SK-N-SH treated with all-trans-retinoic acid at 6 μM for 48 hours (cell line): Measurements from ENCODE around the gene GJC2.

ENCODE experiments used
- ARNTL ChIP-seq: fragments of 450-650 bp; formaldehyde crosslinking; IDR thresholded peaks from 2 replicates; pipeline ENCODE4 v1.5.0; 2020; ENCODE audit warnings: low read depth, mild to moderate bottlenecking, moderate library complexity, borderline replicate concordance
- CREB5 ChIP-seq: fragments of 250-450 bp; sonication (Bioruptor Pico); IDR thresholded peaks from 2 replicates; pipeline ENCODE4 v1.5.1; 2020; ENCODE audit warnings: low read depth, mild to moderate bottlenecking, moderate library complexity
- RARB ChIP-seq: fragments of 250-450 bp; sonication (Bioruptor Pico); IDR thresholded peaks from 2 replicates; pipeline ENCODE4 v1.8.0; 2021; ENCODE audit warnings: mild to moderate bottlenecking, moderate library complexity
- ZFP30 ChIP-seq: fragments of 450-650 bp; formaldehyde crosslinking; IDR thresholded peaks from 2 replicates; pipeline ENCODE4 v1.5.0; 2022; ENCODE audit warnings: mild to moderate bottlenecking, moderate library complexity
- ZNF565 ChIP-seq: fragments of 450-650 bp; formaldehyde crosslinking; conservative IDR thresholded peaks from 2 replicates; pipeline ENCODE4 v1.5.0; 2020; ENCODE audit warnings: low read depth, mild to moderate bottlenecking, moderate library complexity

- TF ChIP-seq ZFP30 (no peak), RARB (no peak), ARNTL (CRISPR knock-in tag) (no peak), ZNF565 (CRISPR knock-in tag) (no peak), CREB5 (no peak)
Observed at GRCh38 chr1:228108742-228109072, 41.0 kb upstream of the GJC2 start.
